ENCODE data around the gene B3GALT5. TPM values are rescaled to one million over a fixed set of nuclear protein-coding genes. Genes with fewer than 3 reads are reported as not detected.

The B3GALT5 gene
- polyA plus RNA-seq, 1 donor (not counting 4 experiments of a cell fraction or from before 2014, with no cell fraction given), result not detected

GRCh38 chr21:39645331-39645730 is 32.6 kb downstream of the B3GALT5 start:
- Histone ChIP-seq H3K4me3 (ENCODE audit: control insufficient read depth in 2 of 3, extremely low read depth in 1 of 3, insufficient read depth in 2 of 3, low read depth in 1 of 3, low read length in 3 of 3) (no peak overlapping the region), H3K4me1 (ENCODE audit: control insufficient read depth, extremely low read depth, insufficient read depth, low read length) (no peaks in the 10 kb centered on the region), H3K36me3 (ENCODE audit: control insufficient read depth in 2 of 2, extremely low read depth in 1 of 2, insufficient read depth in 2 of 2, low read length in 2 of 2) (no peaks in the 10 kb centered on the region), H3K4me2 (ENCODE audit: control insufficient read depth, extremely low read depth, insufficient read depth, low read depth, low read length) (no peak overlapping the region), H4K20me1 (ENCODE audit: control insufficient read depth, extremely low read depth, insufficient read depth, low read length) (no peaks in the 10 kb centered on the region), H3K9ac (ENCODE audit: control insufficient read depth, extremely low read depth, insufficient read depth, low read length) (no peak overlapping the region), H3K27me3 (ENCODE audit: control insufficient read depth, extremely low read depth, insufficient read depth, low read length) (no peaks in the 10 kb centered on the region), H3K79me2 (ENCODE audit: control insufficient read depth, insufficient read depth, low read length) (no peaks in the 10 kb centered on the region), H3K9me1 (ENCODE audit: control insufficient read depth, extremely low read depth, insufficient read depth, low read length) (no peaks in the 10 kb centered on the region), H2AFZ (ENCODE audit: control insufficient read depth, low read length) (no peak overlapping the region), H3K27ac (ENCODE audit: control insufficient read depth, insufficient read depth, low read length) (no peak overlapping the region), H3K9me3 (ENCODE audit: control insufficient read depth, low read depth, low read length) (peaks cover 2% of the 10 kb centered on the region)
- TF ChIP-seq EZH2 (IDR thresholded peaks at IDR 0.05; ENCODE audit: low read length), result no peak
- TF ChIP-seq, protein P1, sequence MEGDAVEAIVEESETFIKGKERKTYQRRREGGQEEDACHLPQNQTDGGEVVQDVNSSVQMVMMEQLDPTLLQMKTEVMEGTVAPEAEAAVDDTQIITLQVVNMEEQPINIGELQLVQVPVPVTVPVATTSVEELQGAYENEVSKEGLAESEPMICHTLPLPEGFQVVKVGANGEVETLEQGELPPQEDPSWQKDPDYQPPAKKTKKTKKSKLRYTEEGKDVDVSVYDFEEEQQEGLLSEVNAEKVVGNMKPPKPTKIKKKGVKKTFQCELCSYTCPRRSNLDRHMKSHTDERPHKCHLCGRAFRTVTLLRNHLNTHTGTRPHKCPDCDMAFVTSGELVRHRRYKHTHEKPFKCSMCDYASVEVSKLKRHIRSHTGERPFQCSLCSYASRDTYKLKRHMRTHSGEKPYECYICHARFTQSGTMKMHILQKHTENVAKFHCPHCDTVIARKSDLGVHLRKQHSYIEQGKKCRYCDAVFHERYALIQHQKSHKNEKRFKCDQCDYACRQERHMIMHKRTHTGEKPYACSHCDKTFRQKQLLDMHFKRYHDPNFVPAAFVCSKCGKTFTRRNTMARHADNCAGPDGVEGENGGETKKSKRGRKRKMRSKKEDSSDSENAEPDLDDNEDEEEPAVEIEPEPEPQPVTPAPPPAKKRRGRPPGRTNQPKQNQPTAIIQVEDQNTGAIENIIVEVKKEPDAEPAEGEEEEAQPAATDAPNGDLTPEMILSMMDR (optimal IDR thresholded peaks at IDR 0.05 in 1 of 3, IDR thresholded peaks at IDR 0.05 in 1 of 3, conservative IDR thresholded peaks at IDR 0.05 in 1 of 3; ENCODE audit: extremely low read depth in 1 of 3, insufficient read depth in 2 of 3, low read length in 3 of 3), result no peak
- FAIRE-seq (no peak), DNase-seq (ENCODE audit: low read depth, low spot score) (no peak)
- dilution Hi-C loops (cut with MboI; ENCODE audit: extremely low pct_ligation_motif_present, low sequenced_read_pairs), result no loop called here

DNA sequence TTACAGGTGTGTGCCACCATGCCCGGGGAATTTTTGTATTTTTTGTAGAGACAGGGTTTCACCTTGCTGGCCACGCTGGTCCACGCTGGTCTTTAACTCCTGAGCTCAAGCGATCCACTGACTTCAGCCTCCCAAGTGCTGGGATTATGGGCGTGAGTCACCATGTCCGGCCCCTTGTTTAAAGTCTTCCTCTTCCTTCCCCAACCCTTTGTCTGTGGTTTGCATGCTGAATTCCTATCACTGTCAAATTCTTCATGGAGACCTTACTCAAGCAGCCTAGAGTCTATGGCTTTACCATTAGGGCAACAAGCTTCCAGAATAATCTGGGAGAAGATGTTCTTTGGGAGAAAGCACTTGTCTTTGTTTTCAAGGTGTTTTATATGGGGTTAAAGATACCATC is 34.7 kb downstream of the B3GALT5 start:
- no peak for TF ChIP-seq EZH2 (IDR thresholded peaks at IDR 0.05; ENCODE audit: low read length)
- TF ChIP-seq, protein P1 (optimal IDR thresholded peaks at IDR 0.05 in 1 of 3, IDR thresholded peaks at IDR 0.05 in 1 of 3, conservative IDR thresholded peaks at IDR 0.05 in 1 of 3; ENCODE audit: extremely low read depth in 1 of 3, insufficient read depth in 2 of 3, low read length in 3 of 3), result no peak
- Histone ChIP-seq H2AFZ (ENCODE audit: control insufficient read depth, low read length) (no peak overlapping the region), H3K9me1 (ENCODE audit: control insufficient read depth, extremely low read depth, insufficient read depth, low read length) (no peaks in the 10 kb centered on the region), H3K4me3 (ENCODE audit: control insufficient read depth in 2 of 3, extremely low read depth in 1 of 3, insufficient read depth in 2 of 3, low read depth in 1 of 3, low read length in 3 of 3) (no peak overlapping the region), H3K4me1 (ENCODE audit: control insufficient read depth, extremely low read depth, insufficient read depth, low read length) (no peaks in the 10 kb centered on the region), H3K27me3 (ENCODE audit: control insufficient read depth, extremely low read depth, insufficient read depth, low read length) (no peaks in the 10 kb centered on the region), H3K36me3 (ENCODE audit: control insufficient read depth in 2 of 2, extremely low read depth in 1 of 2, insufficient read depth in 2 of 2, low read length in 2 of 2) (no peaks in the 10 kb centered on the region), H3K4me2 (ENCODE audit: control insufficient read depth, extremely low read depth, insufficient read depth, low read depth, low read length) (no peak overlapping the region), H3K9ac (ENCODE audit: control insufficient read depth, extremely low read depth, insufficient read depth, low read length) (no peak overlapping the region), H3K27ac (ENCODE audit: control insufficient read depth, insufficient read depth, low read length) (no peak overlapping the region), H3K9me3 (ENCODE audit: control insufficient read depth, low read depth, low read length) (peaks cover 5% of the 10 kb centered on the region), H4K20me1 (ENCODE audit: control insufficient read depth, extremely low read depth, insufficient read depth, low read length) (no peaks in the 10 kb centered on the region), H3K79me2 (ENCODE audit: control insufficient read depth, insufficient read depth, low read length) (no peaks in the 10 kb centered on the region)
- no peak for DNase-seq (ENCODE audit: low read depth, low spot score)
- no peak for FAIRE-seq
- dilution Hi-C loops (cut with MboI; ENCODE audit: extremely low pct_ligation_motif_present, low sequenced_read_pairs), result no loop called here
